PC-9 (cell line): ENCODE results near the gene ERC2. TPM values are rescaled to one million over a fixed set of nuclear protein-coding genes. Genes with fewer than 3 reads are reported as not detected.

Source experiments
- BruUV-seq: library from RNA; stranded (reverse); fragments of 400-500 nt; replicated peaks from 2 replicates; lab custom pipeline; 2021; lab: Mats Ljungman, UMichigan
- CTCF ChIA-PET: fragments of 300-600 bp; sonication (Branson Sonifier 250); formaldehyde crosslinking; loops from one replicate; lab custom pipeline; 2022; ENCODE audit warnings: antibody characterized with exemption; lab: Charles Lee
- POLR2A ChIA-PET: fragments of 300-600 bp; sonication (Branson Sonifier 250); formaldehyde crosslinking; loops from one replicate; lab custom pipeline; 2022; ENCODE audit warnings: antibody characterized with exemption; ENCODE audit not compliant: unreplicated experiment; lab: Charles Lee
- DNase-seq, 2 experiments: peaks; one replicate each; pipeline versions ENCODE4 v3.0.0 to v3.0.0-alpha.2; 2015 to 2022; ENCODE audit warnings: mixed read lengths in 1 of 2
- H2AFZ ChIP-seq: fragments of 200-600 bp; sonication (generic); 2 replicates; pipeline ENCODE4 v1.8.1; 2017; ENCODE audit warnings: antibody characterized with exemption
- H3F3A ChIP-seq: fragments of 200-600 bp; sonication (generic); 2 replicates; pipeline ENCODE4 v1.8.1; 2017; ENCODE audit warnings: antibody characterized with exemption, mild to moderate bottlenecking, low read depth; ENCODE audit not compliant: insufficient read depth
- H3K27ac ChIP-seq: fragments of 200-600 bp; sonication (generic); 2 replicates; pipeline ENCODE4 v1.6.1; 2016; ENCODE audit warnings: mixed run types
- H3K27me3 ChIP-seq: fragments of 200-600 bp; sonication (generic); 2 replicates; pipeline ENCODE4 v1.6.1; 2016; ENCODE audit warnings: low read depth, mixed run types; ENCODE audit not compliant: insufficient read depth
- H3K36me3 ChIP-seq: fragments of 200-600 bp; sonication (generic); 2 replicates; pipeline ENCODE4 v1.6.1; 2016; ENCODE audit warnings: low read depth, mixed run types
- H3K4me1 ChIP-seq: fragments of 200-600 bp; sonication (generic); replicated peaks from 2 replicates; pipeline ENCODE4 v1.6.1; 2016; ENCODE audit warnings: mixed run types; ENCODE audit not compliant: insufficient read depth
- H3K4me2 ChIP-seq: fragments of 200-600 bp; sonication (generic); 2 replicates; pipeline ENCODE4 v1.6.1; 2017; ENCODE audit warnings: mixed run types
- H3K4me3 ChIP-seq: fragments of 200-600 bp; sonication (generic); 2 replicates; pipeline ENCODE4 v1.6.1; 2016; ENCODE audit warnings: mixed run types
- H3K79me2 ChIP-seq: fragments of 200-600 bp; sonication (generic); 2 replicates; pipeline ENCODE4 v1.6.1; 2017; ENCODE audit warnings: low read depth, mixed run types
- H3K9me2 ChIP-seq: fragments of 200-600 bp; sonication (generic); 2 replicates; pipeline ENCODE4 v1.8.1; 2017; ENCODE audit warnings: mild to moderate bottlenecking; ENCODE audit not compliant: insufficient read depth
- H3K9me3 ChIP-seq: fragments of 200-600 bp; sonication (generic); 2 replicates; pipeline ENCODE4 v1.8.1; 2016; ENCODE audit warnings: low read depth; ENCODE audit not compliant: insufficient read depth
- H4K20me1 ChIP-seq: fragments of 200-600 bp; sonication (generic); 2 replicates; pipeline ENCODE4 v1.8.1; 2017; ENCODE audit not compliant: insufficient read depth
- EZH2 ChIP-seq: fragments of 200-600 bp; sonication (generic); IDR thresholded peaks from 2 replicates; pipeline ENCODE4 v1.8.0; 2017; ENCODE audit warnings: antibody characterized with exemption, low read depth
- intact Hi-C: fragments of 100-400 bp; cut with micrococcal nuclease; formaldehyde crosslinking; loops from one replicate; pipeline ENCODE4 v1.10.0; 2022; ENCODE audit not compliant: unreplicated experiment
- total RNA-seq: library from RNA; stranded (reverse); gene quantifications from 2 replicates; pipeline ENCODE4 v1.2.3, GENCODE V29; 2021
- TF ChIP-seq, protein P1 (sequence below): fragments of 200-600 bp; sonication (generic); conservative IDR thresholded peaks from 2 replicates; pipeline ENCODE4 v1.6.1; 2017; ENCODE audit warnings: mixed run types, antibody characterized with exemption, mild to moderate bottlenecking, moderate library complexity

The ERC2 gene
- total RNA-seq, 1 experiment from 2014 or later, result 1.4 TPM

DNA sequence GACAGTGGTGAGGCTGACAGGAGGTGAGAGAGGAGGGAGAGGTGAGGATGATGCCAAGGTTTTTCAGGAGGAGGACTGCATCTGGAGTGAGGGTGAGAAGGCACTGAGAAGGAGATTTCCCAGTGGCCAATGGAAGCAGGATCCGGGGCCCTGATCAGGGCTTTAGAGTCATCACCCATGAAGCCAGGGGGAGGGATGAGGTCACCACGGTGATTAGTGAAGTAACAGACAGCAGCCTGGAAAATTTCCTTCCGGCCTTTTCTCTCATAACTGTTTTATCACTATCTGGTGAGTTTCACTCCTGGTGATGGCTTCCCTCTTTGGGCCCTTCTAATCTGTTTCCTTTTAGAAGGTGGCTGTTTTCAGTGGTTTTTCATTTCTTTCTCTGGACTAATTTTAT, 900.7 kb downstream of the ERC2 start:
- intact Hi-C loops, result no loop called here
- CTCF ChIA-PET, result no interaction called here
- H2AFZ ChIP-seq, result no peak overlapping the region

DNA sequence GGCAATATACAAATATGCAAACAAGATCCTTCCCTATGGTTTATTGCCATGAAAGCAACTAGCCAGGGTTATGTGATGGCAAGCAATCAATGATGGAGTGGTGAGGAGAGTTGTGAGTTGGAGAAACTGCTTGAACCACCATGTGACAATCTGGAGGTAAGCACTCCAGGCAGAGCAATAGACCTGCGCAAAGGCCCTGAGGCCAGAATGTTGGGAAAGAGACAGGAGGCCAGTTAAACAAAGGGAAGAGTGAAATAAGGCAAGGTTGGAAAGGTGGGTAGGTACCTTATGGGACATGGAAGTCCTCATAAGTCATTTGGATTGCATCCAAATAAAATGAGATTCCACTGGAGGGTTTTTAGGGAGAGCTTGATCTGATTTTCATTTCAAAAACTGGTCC, 901.1 kb downstream of the ERC2 start:
- TF ChIP-seq, protein P1, sequence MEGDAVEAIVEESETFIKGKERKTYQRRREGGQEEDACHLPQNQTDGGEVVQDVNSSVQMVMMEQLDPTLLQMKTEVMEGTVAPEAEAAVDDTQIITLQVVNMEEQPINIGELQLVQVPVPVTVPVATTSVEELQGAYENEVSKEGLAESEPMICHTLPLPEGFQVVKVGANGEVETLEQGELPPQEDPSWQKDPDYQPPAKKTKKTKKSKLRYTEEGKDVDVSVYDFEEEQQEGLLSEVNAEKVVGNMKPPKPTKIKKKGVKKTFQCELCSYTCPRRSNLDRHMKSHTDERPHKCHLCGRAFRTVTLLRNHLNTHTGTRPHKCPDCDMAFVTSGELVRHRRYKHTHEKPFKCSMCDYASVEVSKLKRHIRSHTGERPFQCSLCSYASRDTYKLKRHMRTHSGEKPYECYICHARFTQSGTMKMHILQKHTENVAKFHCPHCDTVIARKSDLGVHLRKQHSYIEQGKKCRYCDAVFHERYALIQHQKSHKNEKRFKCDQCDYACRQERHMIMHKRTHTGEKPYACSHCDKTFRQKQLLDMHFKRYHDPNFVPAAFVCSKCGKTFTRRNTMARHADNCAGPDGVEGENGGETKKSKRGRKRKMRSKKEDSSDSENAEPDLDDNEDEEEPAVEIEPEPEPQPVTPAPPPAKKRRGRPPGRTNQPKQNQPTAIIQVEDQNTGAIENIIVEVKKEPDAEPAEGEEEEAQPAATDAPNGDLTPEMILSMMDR, result no peak
- TF ChIP-seq EZH2, result no peak
- no peaks in the 10 kb centered on the region for H3K79me2 ChIP-seq
- no peak overlapping the region for H3K27ac ChIP-seq
- H3K9me3 ChIP-seq, result no peaks in the 10 kb centered on the region; the same call in 1 of the 2 replicates
- no peaks in the 10 kb centered on the region for H3K27me3 ChIP-seq
- ChIA-PET POLR2A (no interaction called here), CTCF (no interaction called here)
- intact Hi-C loops, result no loop called here
- BruUV-seq, result no TSS peak
- no peak overlapping the region for H3K4me3 ChIP-seq
- no peak overlapping the region for H3K4me2 ChIP-seq
- peaks cover 19% of the 10 kb centered on the region for H3K4me1 ChIP-seq
- no peak overlapping the region for H2AFZ ChIP-seq
- H3K36me3 ChIP-seq, result no peaks in the 10 kb centered on the region
- no peaks in the 10 kb centered on the region for H4K20me1 ChIP-seq
- no peak for DNase-seq
- no peaks in the 10 kb centered on the region for H3K9me2 ChIP-seq
- peaks cover 15% of the 10 kb centered on the region; the same call in 1 of the 2 replicates for H3F3A ChIP-seq

More for the DNA sequence above, 900.7 kb downstream of the ERC2 start:
- Histone ChIP-seq H3K9me2 (no peaks in the 10 kb centered on the region), H3K9me3 (no peaks in the 10 kb centered on the region; the same call in 1 of the 2 replicates), H3K36me3 (no peaks in the 10 kb centered on the region), H3K4me1 (peaks cover 19% of the 10 kb centered on the region), H3K27me3 (no peaks in the 10 kb centered on the region), H3K79me2 (no peaks in the 10 kb centered on the region), H4K20me1 (no peaks in the 10 kb centered on the region), H3K4me3 (no peak overlapping the region), H3K27ac (no peak overlapping the region), H3K4me2 (no peak overlapping the region), H3F3A (peaks cover 15% of the 10 kb centered on the region; the same call in 1 of the 2 replicates)
- DNase-seq, result no peak
- BruUV-seq, result no TSS peak
- POLR2A ChIA-PET, result no interaction called here
- no peak for TF ChIP-seq EZH2
- TF ChIP-seq, protein P1, result no peak

DNA sequence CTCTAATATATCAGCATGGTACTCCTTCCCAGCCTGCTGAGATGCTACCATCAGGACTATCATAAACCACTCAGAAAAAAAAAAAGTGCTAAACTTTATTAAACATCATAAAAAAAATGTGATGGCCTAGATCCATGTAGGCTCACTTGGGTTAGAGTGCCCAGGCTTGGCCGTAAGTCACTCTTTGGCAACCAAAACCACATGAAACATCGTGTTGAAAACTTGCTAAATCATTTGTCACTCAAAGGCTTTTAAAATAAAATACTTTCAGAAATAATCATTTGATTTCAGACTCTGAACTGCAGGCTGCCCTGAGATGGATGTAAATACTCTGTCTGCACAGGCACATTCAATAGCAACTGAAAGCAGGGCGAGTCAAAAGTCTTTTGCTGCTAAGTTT, 902.7 kb downstream of the ERC2 start:
- CTCF ChIA-PET, result interaction anchor here (0.7 kb wide), 1 partner anchor 150 kb away, joined by 8 read pairs; no protein-coding TSS in a partner anchor
- no peak for DNase-seq

More for the DNA sequence above, 902.7 kb downstream of the ERC2 start:
- no peaks in the 10 kb centered on the region; the same call in 1 of the 2 replicates for H3K9me3 ChIP-seq
- TF ChIP-seq EZH2, result no peak
- TF ChIP-seq, protein P1, result no peak
- H3F3A ChIP-seq, result peaks cover 15% of the 10 kb centered on the region; the same call in 1 of the 2 replicates
- POLR2A ChIA-PET, result no interaction called here
- H3K9me2 ChIP-seq, result no peaks in the 10 kb centered on the region
- no peak overlapping the region for H3K4me3 ChIP-seq
- peaks cover 19% of the 10 kb centered on the region for H3K4me1 ChIP-seq
- H3K27ac ChIP-seq, result no peak overlapping the region
- no peak overlapping the region for H2AFZ ChIP-seq
- H3K27me3 ChIP-seq, result no peaks in the 10 kb centered on the region
- BruUV-seq, result no TSS peak
- H4K20me1 ChIP-seq, result no peaks in the 10 kb centered on the region
- no peaks in the 10 kb centered on the region for H3K36me3 ChIP-seq
- no peaks in the 10 kb centered on the region for H3K79me2 ChIP-seq
- H3K4me2 ChIP-seq, result no peak overlapping the region
- intact Hi-C loops, result no loop called here
